ENCODE measurements around the gene ZNF768. TPM values are rescaled to one million over a fixed set of nuclear protein-coding genes. Genes with fewer than 3 reads are reported as not detected.

Gene ZNF768
- total RNA-seq, 1 experiment from 2014 or later: 48.8 TPM

GRCh38 chr16:30566531-30566930 is 40.2 kb upstream of the ZNF768 start:
- DNase-seq (ENCODE audit: low read depth, low spot score): no peak
- Histone ChIP-seq H3K4me1 (ENCODE audit: control insufficient read depth in 1 of 2, insufficient read depth in 2 of 2, low read length in 2 of 2) (peaks cover 4 to 14% of the 10 kb centered on the region in 2 experiments; a peak in 2 of 4 replicates), H3K27me3 (ENCODE audit: insufficient read depth, low read length) (no peaks in the 10 kb centered on the region), H3K4me3 (replicated peaks in 1 of 2; ENCODE audit: low read depth in 1 of 2, low read length in 2 of 2) (no peak overlapping the region), H4K20me1 (ENCODE audit: insufficient read depth) (no peaks in the 10 kb centered on the region), H3K9ac (ENCODE audit: low read length) (no peak overlapping the region), H3K36me3 (ENCODE audit: control insufficient read depth in 1 of 2, insufficient read depth in 2 of 2, low read length in 2 of 2) (no peaks in the 10 kb centered on the region), H3K79me2 (ENCODE audit: insufficient read depth, low read length) (no peaks in the 10 kb centered on the region), H3K9me2 (ENCODE audit: insufficient read depth) (no peaks in the 10 kb centered on the region), H3K4me2 (ENCODE audit: low read length) (no peak overlapping the region), H3K27ac (ENCODE audit: low read depth, low read length) (no peak overlapping the region), H2AFZ (ENCODE audit: low read depth, low read length, poor library complexity, severe bottlenecking) (no peak overlapping the region), H3K9me3 (ENCODE audit: control insufficient read depth in 1 of 2, insufficient read depth in 1 of 2, low read depth in 1 of 2, low read length in 2 of 2) (no peaks in the 10 kb centered on the region)
- no peak for ATAC-seq
- ChIA-PET POLR2A (no interaction called here), RAD21 (ENCODE audit: low non-redundant PET in 1 of 2, low total read pairs in 2 of 2, uncharacterized antibody in 2 of 2, unreplicated experiment in 2 of 2) (no interaction called here), CTCF (interaction anchor here (1.0 kb wide), 1 partner anchor 32 kb away, joined by 3 read pairs; no protein-coding TSS in a partner anchor)
- intact Hi-C loops (cut with micrococcal nuclease): no loop called here
- no TSS peak for BruUV-seq (replicated peaks)
- TF ChIP-seq CBX3 (IDR thresholded peaks at IDR 0.05; ENCODE audit: low read depth) (no peak), POLR2A (IDR thresholded peaks at IDR 0.05; ENCODE audit: borderline replicate concordance, extremely low read depth, insufficient read depth, insufficient read length) (no peak)

- DNase-seq (ENCODE audit: low read depth, low spot score): no peak
- Histone ChIP-seq H3K9ac (ENCODE audit: low read length) (no peak overlapping the region), H3K79me2 (ENCODE audit: insufficient read depth, low read length) (no peaks in the 10 kb centered on the region), H3K4me3 (replicated peaks in 1 of 2; ENCODE audit: low read depth in 1 of 2, low read length in 2 of 2) (no peak overlapping the region), H2AFZ (ENCODE audit: low read depth, low read length, poor library complexity, severe bottlenecking) (no peak overlapping the region), H3K27me3 (ENCODE audit: insufficient read depth, low read length) (no peaks in the 10 kb centered on the region), H3K36me3 (ENCODE audit: control insufficient read depth in 1 of 2, insufficient read depth in 2 of 2, low read length in 2 of 2) (no peaks in the 10 kb centered on the region), H4K20me1 (ENCODE audit: insufficient read depth) (no peaks in the 10 kb centered on the region), H3K27ac (ENCODE audit: low read depth, low read length) (no peak overlapping the region), H3K9me2 (ENCODE audit: insufficient read depth) (no peaks in the 10 kb centered on the region), H3K4me2 (ENCODE audit: low read length) (no peak overlapping the region), H3K9me3 (ENCODE audit: control insufficient read depth in 1 of 2, insufficient read depth in 1 of 2, low read depth in 1 of 2, low read length in 2 of 2) (no peaks in the 10 kb centered on the region), H3K4me1 (ENCODE audit: control insufficient read depth in 1 of 2, insufficient read depth in 2 of 2, low read length in 2 of 2) (peaks cover 3 to 11% of the 10 kb centered on the region in 2 experiments; a peak in 2 of 4 replicates)
- TF ChIP-seq CEBPB (IDR thresholded peaks at IDR 0.05; ENCODE audit: low read depth) (no peak), CTCF (IDR thresholded peaks at IDR 0.05 in 2 of 3, conservative IDR thresholded peaks at IDR 0.05 in 1 of 3; ENCODE audit: borderline replicate concordance in 1 of 3, insufficient read depth in 1 of 3, low read depth in 2 of 3, low read length in 2 of 3) (no peak), POLR2AphosphoS5 (IDR thresholded peaks at IDR 0.05; ENCODE audit: low read depth, low read length) (no peak), CBX3 (IDR thresholded peaks at IDR 0.05; ENCODE audit: low read depth) (no peak), FOSL1 (IDR thresholded peaks at IDR 0.05; ENCODE audit: low read depth) (no peak), EZH2phosphoT487 (IDR thresholded peaks at IDR 0.05; ENCODE audit: borderline replicate concordance) (no peak), SRF (IDR thresholded peaks at IDR 0.05; ENCODE audit: low read depth) (no peak), EZH2 (IDR thresholded peaks at IDR 0.05) (no peak), YY1 (IDR thresholded peaks at IDR 0.05; ENCODE audit: extremely low read depth, insufficient replicate concordance, low read depth, low read length) (no peak), POLR2A (IDR thresholded peaks at IDR 0.05; ENCODE audit: borderline replicate concordance, extremely low read depth, insufficient read depth, insufficient read length) (no peak), EGR1 (IDR thresholded peaks at IDR 0.05; ENCODE audit: low read depth) (no peak), ZBTB33 (IDR thresholded peaks at IDR 0.05; ENCODE audit: extremely low read depth, insufficient replicate concordance, low read length) (no peak), ZFX (IDR thresholded peaks at IDR 0.05) (no peak), JUND (IDR thresholded peaks at IDR 0.05) (no peak), MAX (IDR thresholded peaks at IDR 0.05) (no peak)
- no TSS peak for BruUV-seq (replicated peaks)
- POLR2A ChIA-PET: no interaction called here
- intact Hi-C loops (cut with micrococcal nuclease): no loop called here
- RAD21 ChIA-PET (ENCODE audit: low non-redundant PET in 1 of 2, low total read pairs in 2 of 2, uncharacterized antibody in 2 of 2, unreplicated experiment in 2 of 2): no interaction called here
- ATAC-seq: no peak
- CTCF ChIA-PET: interaction anchor here (1.0 kb wide), 1 partner anchor 33 kb away, joined by 3 read pairs; no protein-coding TSS in a partner anchor
Measured at GRCh38 chr16:30565984-30566383, 39.6 kb upstream of the ZNF768 start.
